ENCODE results near the gene HNF1B. TPM values are rescaled to one million over a fixed set of nuclear protein-coding genes. Genes with fewer than 3 reads are reported as not detected.
A peak's percentile ranks its signal among the peaks of the same experiment; 100 is the strongest.

HNF1B gene
- total RNA-seq, 1 donor from 2014 or later = not detected

GRCh38 chr17:37699285-37699973 lies 45.4 kb downstream of the HNF1B start:
- TF ChIP-seq CTCF (IDR thresholded peaks at IDR 0.05; ENCODE audit: insufficient read depth, low read length, severe bottlenecking) = no peak
- no peaks in the 10 kb centered on the region for H3K36me3 ChIP-seq (ENCODE audit: control insufficient read depth, insufficient read depth, low read length)
- H3K4me3 ChIP-seq (ENCODE audit: low read depth, low read length) = no peak overlapping the region
- no peaks in the 10 kb centered on the region for H3K27me3 ChIP-seq (ENCODE audit: control insufficient read depth, insufficient read depth, low read length)
- FAIRE-seq = no peak
- DNase-seq (ENCODE audit: low read depth) = peak; percentile 12

- H3K36me3 ChIP-seq (ENCODE audit: control insufficient read depth, insufficient read depth, low read length) = no peaks in the 10 kb centered on the region
- TF ChIP-seq CTCF (IDR thresholded peaks at IDR 0.05; ENCODE audit: insufficient read depth, low read length, severe bottlenecking) = no peak
- FAIRE-seq (no peak), DNase-seq (ENCODE audit: low read depth) (peak; percentile 49)
- no peak overlapping the region for H3K4me3 ChIP-seq (ENCODE audit: low read depth, low read length)
- H3K27me3 ChIP-seq (ENCODE audit: control insufficient read depth, insufficient read depth, low read length) = no peaks in the 10 kb centered on the region
Observed at GRCh38 chr17:37698911-37699255, 46.0 kb downstream of the HNF1B start.

- H3K27me3 ChIP-seq (ENCODE audit: control insufficient read depth, insufficient read depth, low read length) = no peaks in the 10 kb centered on the region
- no peak overlapping the region for H3K4me3 ChIP-seq (ENCODE audit: low read depth, low read length)
- DNase-seq (ENCODE audit: low read depth) (peak; percentile 95), FAIRE-seq (no peak)
- H3K36me3 ChIP-seq (ENCODE audit: control insufficient read depth, insufficient read depth, low read length) = no peaks in the 10 kb centered on the region
- no peak for TF ChIP-seq CTCF (IDR thresholded peaks at IDR 0.05; ENCODE audit: insufficient read depth, low read length, severe bottlenecking)
Observed at GRCh38 chr17:37698132-37698910, 46.5 kb downstream of the HNF1B start.

- FAIRE-seq (no peak), DNase-seq (ENCODE audit: low read depth) (peak; percentile 57)
- H3K36me3 ChIP-seq (ENCODE audit: control insufficient read depth, insufficient read depth, low read length) = no peaks in the 10 kb centered on the region
- H3K27me3 ChIP-seq (ENCODE audit: control insufficient read depth, insufficient read depth, low read length) = no peaks in the 10 kb centered on the region
- no peak overlapping the region for H3K4me3 ChIP-seq (ENCODE audit: low read depth, low read length)
- TF ChIP-seq CTCF (IDR thresholded peaks at IDR 0.05; ENCODE audit: insufficient read depth, low read length, severe bottlenecking) = no peak
Observed at GRCh38 chr17:37697381-37697780, 47.5 kb downstream of the HNF1B start.

GRCh38 chr17:37696366-37696765 lies 48.5 kb downstream of the HNF1B start:
- FAIRE-seq = no peak
- no peak for DNase-seq (ENCODE audit: low read depth)
- Histone ChIP-seq H3K36me3 (ENCODE audit: control insufficient read depth, insufficient read depth, low read length) (no peaks in the 10 kb centered on the region), H3K4me3 (ENCODE audit: low read depth, low read length) (no peak overlapping the region), H3K27me3 (ENCODE audit: control insufficient read depth, insufficient read depth, low read length) (no peaks in the 10 kb centered on the region)
- TF ChIP-seq CTCF (IDR thresholded peaks at IDR 0.05; ENCODE audit: insufficient read depth, low read length, severe bottlenecking) = no peak
